ENCODE measurements around the gene ABHD4. TPM values are rescaled to one million over a fixed set of nuclear protein-coding genes. Genes with fewer than 3 reads are reported as not detected.
A peak's percentile ranks its signal among the peaks of the same experiment; 100 is the strongest.

Gene ABHD4
- total RNA-seq, 4 donors from 2014 or later, result 17.1 to 38.7 (median 27.6) TPM

DNA sequence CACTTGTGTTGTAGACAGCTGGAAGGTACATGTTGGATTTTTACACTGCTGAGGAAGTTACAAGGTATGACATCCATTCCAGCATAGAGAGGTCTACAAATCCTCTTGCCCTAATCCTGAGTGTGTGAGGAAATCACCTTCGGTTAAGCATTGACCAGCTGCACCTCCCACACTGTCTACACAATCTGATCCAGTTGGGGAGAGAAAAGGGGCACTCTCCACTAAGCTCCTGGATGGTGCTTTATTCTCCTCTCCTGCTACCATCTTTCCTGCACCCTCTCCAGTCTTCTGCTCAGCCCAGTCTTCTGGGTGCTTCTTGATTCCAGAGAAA, 46.2 kb downstream of the ABHD4 start, which contains the start of gene OR6J1:
TSS of gene OR6J1 (minus strand) at position 48 of the 331 bp plus-strand sequence. CDS start 9,541 bp downstream, outside the sequence.
- DNase-seq, result no peak
- no peaks in the 10 kb centered on the region for H3K9me3 ChIP-seq
- no peak within 1 kb of the TSS for H3K27ac ChIP-seq
- no peaks in the 10 kb centered on the region for H3K27me3 ChIP-seq
- no peaks in the 10 kb centered on the region for H3K4me1 ChIP-seq
- H3K36me3 ChIP-seq, result no peaks in the 10 kb centered on the region
- in situ Hi-C loops (cut with MboI; ENCODE audit: low sequenced_read_pairs in 4 of 4) (loop anchor here in 1 of 4 donors (10.0 kb wide), 1 partner anchor 79 kb away; no protein-coding TSS in a partner anchor), intact Hi-C loops (cut with DNase I; ENCODE audit: low total_unique reads) (no loop called here)
- ATAC-seq, result no peak
- no peak within 1 kb of the TSS for H3K4me3 ChIP-seq
- no peak for TF ChIP-seq POLR2A (IDR thresholded peaks at IDR 0.05)

DNA sequence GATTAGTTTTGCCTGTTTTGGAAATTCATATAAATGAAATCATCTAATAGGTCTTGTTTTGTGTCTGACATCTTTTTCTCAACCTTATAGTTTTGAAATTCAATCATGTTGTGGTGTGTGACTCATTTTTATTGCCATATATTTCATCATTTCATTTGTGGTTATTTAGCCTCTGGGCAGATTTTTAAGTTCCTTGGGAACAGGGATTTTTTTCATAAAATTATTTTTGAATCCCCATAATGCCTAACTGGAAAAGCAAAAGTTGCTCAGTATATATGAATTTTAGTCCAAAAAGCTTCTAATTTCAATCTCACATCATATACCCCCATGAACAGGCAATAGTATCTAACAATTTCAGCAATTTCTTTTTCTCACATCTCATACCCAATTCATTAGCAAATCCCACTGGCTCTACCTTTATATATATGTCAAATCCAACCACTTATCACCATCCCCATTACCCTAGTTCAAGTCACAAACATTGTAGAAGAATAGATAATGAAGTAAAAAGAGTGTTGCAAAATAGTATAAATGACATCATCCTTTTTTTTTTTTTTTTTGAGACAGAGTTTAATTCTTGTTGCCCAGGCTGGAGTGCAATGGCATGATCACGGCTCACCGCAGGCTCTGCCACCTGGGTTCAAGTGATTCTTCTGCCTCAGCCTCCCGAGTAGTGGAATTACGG, 48.6 kb downstream of the ABHD4 start:
- no peaks in the 10 kb centered on the region for H3K27me3 ChIP-seq
- no peak for ATAC-seq
- no peak overlapping the region for H3K27ac ChIP-seq
- no peak for DNase-seq
- in situ Hi-C loops (cut with MboI; ENCODE audit: low sequenced_read_pairs in 4 of 4), result loop anchor here in 1 of 4 donors (10.0 kb wide), 1 partner anchor 82 kb away; no protein-coding TSS in a partner anchor
- intact Hi-C loops (cut with DNase I; ENCODE audit: low total_unique reads), result no loop called here
- TF ChIP-seq POLR2A (IDR thresholded peaks at IDR 0.05), result no peak
- TF ChIP-seq, protein P1, sequence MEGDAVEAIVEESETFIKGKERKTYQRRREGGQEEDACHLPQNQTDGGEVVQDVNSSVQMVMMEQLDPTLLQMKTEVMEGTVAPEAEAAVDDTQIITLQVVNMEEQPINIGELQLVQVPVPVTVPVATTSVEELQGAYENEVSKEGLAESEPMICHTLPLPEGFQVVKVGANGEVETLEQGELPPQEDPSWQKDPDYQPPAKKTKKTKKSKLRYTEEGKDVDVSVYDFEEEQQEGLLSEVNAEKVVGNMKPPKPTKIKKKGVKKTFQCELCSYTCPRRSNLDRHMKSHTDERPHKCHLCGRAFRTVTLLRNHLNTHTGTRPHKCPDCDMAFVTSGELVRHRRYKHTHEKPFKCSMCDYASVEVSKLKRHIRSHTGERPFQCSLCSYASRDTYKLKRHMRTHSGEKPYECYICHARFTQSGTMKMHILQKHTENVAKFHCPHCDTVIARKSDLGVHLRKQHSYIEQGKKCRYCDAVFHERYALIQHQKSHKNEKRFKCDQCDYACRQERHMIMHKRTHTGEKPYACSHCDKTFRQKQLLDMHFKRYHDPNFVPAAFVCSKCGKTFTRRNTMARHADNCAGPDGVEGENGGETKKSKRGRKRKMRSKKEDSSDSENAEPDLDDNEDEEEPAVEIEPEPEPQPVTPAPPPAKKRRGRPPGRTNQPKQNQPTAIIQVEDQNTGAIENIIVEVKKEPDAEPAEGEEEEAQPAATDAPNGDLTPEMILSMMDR (IDR thresholded peaks at IDR 0.05 in 4 of 5, conservative IDR thresholded peaks at IDR 0.05 in 1 of 5), result no peak
- H3K4me1 ChIP-seq, result peaks cover 0 to 4% of the 10 kb centered on the region in 2 donors
- H3K9me3 ChIP-seq, result no peaks in the 10 kb centered on the region
- H3K4me3 ChIP-seq, result no peak overlapping the region
- no peaks in the 10 kb centered on the region for H3K36me3 ChIP-seq

DNA sequence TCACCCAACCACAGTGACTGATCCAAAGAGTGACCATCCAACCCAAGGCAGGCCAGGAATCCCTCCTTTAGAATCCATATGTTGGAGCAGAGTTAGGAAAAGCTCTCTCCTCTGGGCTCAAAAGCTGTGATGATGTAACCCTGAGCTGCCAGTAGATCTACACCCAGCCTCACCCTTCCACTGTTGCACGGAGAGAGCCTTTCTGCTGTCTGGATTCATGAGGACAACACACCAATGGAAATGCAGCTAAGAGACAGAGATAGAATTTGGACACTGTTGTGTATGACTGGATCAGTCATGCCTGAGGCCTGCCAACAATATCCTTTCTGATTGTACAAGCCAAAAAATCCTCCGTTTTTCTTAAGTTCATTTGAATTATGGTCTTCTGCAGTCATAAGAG, 50.4 kb downstream of the ABHD4 start:
- no peak overlapping the region for H3K27ac ChIP-seq
- intact Hi-C loops (cut with DNase I; ENCODE audit: low total_unique reads), result no loop called here
- TF ChIP-seq POLR2A (IDR thresholded peaks at IDR 0.05), result no peak
- TF ChIP-seq, protein P1 (IDR thresholded peaks at IDR 0.05 in 4 of 5, conservative IDR thresholded peaks at IDR 0.05 in 1 of 5), result no peak
- in situ Hi-C loops (cut with MboI; ENCODE audit: low sequenced_read_pairs in 4 of 4), result loop anchor here in 1 of 4 donors (10.0 kb wide), 1 partner anchor 84 kb away; no protein-coding TSS in a partner anchor
- H3K9me3 ChIP-seq, result no peaks in the 10 kb centered on the region
- no peak for DNase-seq
- peaks cover 0 to 4% of the 10 kb centered on the region in 2 donors for H3K4me1 ChIP-seq
- H3K36me3 ChIP-seq, result no peaks in the 10 kb centered on the region
- ATAC-seq, result no peak
- H3K4me3 ChIP-seq, result no peak overlapping the region
- no peaks in the 10 kb centered on the region for H3K27me3 ChIP-seq

- H3K4me3 ChIP-seq, result peak overlapping the region in 1 of 4 donors; percentile 11
- no peak for DNase-seq
- in situ Hi-C loops (cut with MboI; ENCODE audit: low sequenced_read_pairs in 4 of 4) (loop anchor here in 3 of 4 donors (5.0 to 10.0 kb wide), 3 partner anchors 75 to 83 kb away; no protein-coding TSS in a partner anchor), intact Hi-C loops (cut with DNase I; ENCODE audit: low total_unique reads) (loop anchor here (5.0 kb wide), 1 partner anchor 202 kb away; no protein-coding TSS in a partner anchor)
- H3K27me3 ChIP-seq, result no peaks in the 10 kb centered on the region
- H3K9me3 ChIP-seq, result no peaks in the 10 kb centered on the region
- peak in 1 of 2 donors; percentile 62 for ATAC-seq
- peaks cover 0 to 4% of the 10 kb centered on the region in 2 donors for H3K4me1 ChIP-seq
- TF ChIP-seq, protein P1 (IDR thresholded peaks at IDR 0.05 in 4 of 5, conservative IDR thresholded peaks at IDR 0.05 in 1 of 5), result no peak
- TF ChIP-seq POLR2A (IDR thresholded peaks at IDR 0.05), result no peak
- H3K36me3 ChIP-seq, result no peaks in the 10 kb centered on the region
- peak overlapping the region in 2 of 4 donors; percentile 35 to 45 for H3K27ac ChIP-seq
Observed at GRCh38 chr14:22650046-22650739, 52.1 kb downstream of the ABHD4 start.
